Neural cell (in vitro differentiated cells): ENCODE measurements around the gene LPP.

ENCODE experiments used
- EP300 ChIP-seq: fragments of 450-650 bp; conservative IDR thresholded peaks from 2 replicates; pipeline ENCODE4 v1.6.1; 2014; ENCODE audit warnings: antibody characterized with exemption, mild to moderate bottlenecking, moderate library complexity; ENCODE audit not compliant: poor library complexity, severe bottlenecking
- EZH2 ChIP-seq: fragments of 200-600, 300-800 bp; shearing (Covaris generic), sonication (generic); IDR thresholded peaks from 2 replicates; pipeline ENCODE4 v1.6.1; 2014; ENCODE audit warnings: antibody characterized with exemption, low read length, borderline replicate concordance, mild to moderate bottlenecking; ENCODE audit not compliant: insufficient read depth, poor library complexity, severe bottlenecking
- MXI1 ChIP-seq: fragments of 450-650 bp; conservative IDR thresholded peaks from 2 replicates; pipeline ENCODE4 v1.6.1; 2014; ENCODE audit warnings: antibody characterized with exemption, mild to moderate bottlenecking; ENCODE audit not compliant: poor library complexity, severe bottlenecking
- POLR2AphosphoS5 ChIP-seq: IDR thresholded peaks from 2 replicates; pipeline ENCODE4 v1.6.1; 2012
- RAD21 ChIP-seq: fragments of 450-650 bp; conservative IDR thresholded peaks from 2 replicates; pipeline ENCODE4 v1.6.1; 2014; ENCODE audit warnings: antibody characterized with exemption, mild to moderate bottlenecking, moderate library complexity
- SMC3 ChIP-seq: fragments of 450-650 bp; conservative IDR thresholded peaks from 2 replicates; pipeline ENCODE4 v1.6.1; 2014; ENCODE audit warnings: antibody characterized with exemption, mild to moderate bottlenecking, moderate library complexity; ENCODE audit not compliant: poor library complexity
- TAF1 ChIP-seq: IDR thresholded peaks from 2 replicates; pipeline ENCODE4 v1.6.1; 2012; ENCODE audit warnings: low read depth
- TF ChIP-seq, protein P1 (sequence below): fragments of 450-650 bp; IDR thresholded peaks from 2 replicates; pipeline ENCODE4 v1.5.1; 2014; ENCODE audit warnings: antibody characterized with exemption, mild to moderate bottlenecking, moderate library complexity; ENCODE audit not compliant: poor library complexity, severe bottlenecking
- TF ChIP-seq, protein P2 (sequence below): IDR thresholded peaks from 2 replicates; pipeline ENCODE4 v1.6.1; 2012; ENCODE audit warnings: borderline replicate concordance

- TF ChIP-seq, protein P1, sequence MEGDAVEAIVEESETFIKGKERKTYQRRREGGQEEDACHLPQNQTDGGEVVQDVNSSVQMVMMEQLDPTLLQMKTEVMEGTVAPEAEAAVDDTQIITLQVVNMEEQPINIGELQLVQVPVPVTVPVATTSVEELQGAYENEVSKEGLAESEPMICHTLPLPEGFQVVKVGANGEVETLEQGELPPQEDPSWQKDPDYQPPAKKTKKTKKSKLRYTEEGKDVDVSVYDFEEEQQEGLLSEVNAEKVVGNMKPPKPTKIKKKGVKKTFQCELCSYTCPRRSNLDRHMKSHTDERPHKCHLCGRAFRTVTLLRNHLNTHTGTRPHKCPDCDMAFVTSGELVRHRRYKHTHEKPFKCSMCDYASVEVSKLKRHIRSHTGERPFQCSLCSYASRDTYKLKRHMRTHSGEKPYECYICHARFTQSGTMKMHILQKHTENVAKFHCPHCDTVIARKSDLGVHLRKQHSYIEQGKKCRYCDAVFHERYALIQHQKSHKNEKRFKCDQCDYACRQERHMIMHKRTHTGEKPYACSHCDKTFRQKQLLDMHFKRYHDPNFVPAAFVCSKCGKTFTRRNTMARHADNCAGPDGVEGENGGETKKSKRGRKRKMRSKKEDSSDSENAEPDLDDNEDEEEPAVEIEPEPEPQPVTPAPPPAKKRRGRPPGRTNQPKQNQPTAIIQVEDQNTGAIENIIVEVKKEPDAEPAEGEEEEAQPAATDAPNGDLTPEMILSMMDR: no peak
- TF ChIP-seq, protein P2, sequence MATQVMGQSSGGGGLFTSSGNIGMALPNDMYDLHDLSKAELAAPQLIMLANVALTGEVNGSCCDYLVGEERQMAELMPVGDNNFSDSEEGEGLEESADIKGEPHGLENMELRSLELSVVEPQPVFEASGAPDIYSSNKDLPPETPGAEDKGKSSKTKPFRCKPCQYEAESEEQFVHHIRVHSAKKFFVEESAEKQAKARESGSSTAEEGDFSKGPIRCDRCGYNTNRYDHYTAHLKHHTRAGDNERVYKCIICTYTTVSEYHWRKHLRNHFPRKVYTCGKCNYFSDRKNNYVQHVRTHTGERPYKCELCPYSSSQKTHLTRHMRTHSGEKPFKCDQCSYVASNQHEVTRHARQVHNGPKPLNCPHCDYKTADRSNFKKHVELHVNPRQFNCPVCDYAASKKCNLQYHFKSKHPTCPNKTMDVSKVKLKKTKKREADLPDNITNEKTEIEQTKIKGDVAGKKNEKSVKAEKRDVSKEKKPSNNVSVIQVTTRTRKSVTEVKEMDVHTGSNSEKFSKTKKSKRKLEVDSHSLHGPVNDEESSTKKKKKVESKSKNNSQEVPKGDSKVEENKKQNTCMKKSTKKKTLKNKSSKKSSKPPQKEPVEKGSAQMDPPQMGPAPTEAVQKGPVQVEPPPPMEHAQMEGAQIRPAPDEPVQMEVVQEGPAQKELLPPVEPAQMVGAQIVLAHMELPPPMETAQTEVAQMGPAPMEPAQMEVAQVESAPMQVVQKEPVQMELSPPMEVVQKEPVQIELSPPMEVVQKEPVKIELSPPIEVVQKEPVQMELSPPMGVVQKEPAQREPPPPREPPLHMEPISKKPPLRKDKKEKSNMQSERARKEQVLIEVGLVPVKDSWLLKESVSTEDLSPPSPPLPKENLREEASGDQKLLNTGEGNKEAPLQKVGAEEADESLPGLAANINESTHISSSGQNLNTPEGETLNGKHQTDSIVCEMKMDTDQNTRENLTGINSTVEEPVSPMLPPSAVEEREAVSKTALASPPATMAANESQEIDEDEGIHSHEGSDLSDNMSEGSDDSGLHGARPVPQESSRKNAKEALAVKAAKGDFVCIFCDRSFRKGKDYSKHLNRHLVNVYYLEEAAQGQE: no peak
- TF ChIP-seq EZH2 (no peak), MXI1 (no peak), POLR2AphosphoS5 (no peak), EP300 (no peak), SMC3 (no peak), RAD21 (no peak), TAF1 (no peak)
Measured at GRCh38 chr3:188544012-188544411, 390.1 kb downstream of the LPP start.
